ENCODE results near the gene CHI3L1.
A peak's percentile ranks its signal among the peaks of the same experiment; 100 is the strongest.
"Not testable (repeated sequence)": the region's sequence is repeated elsewhere in the genome, so short reads cannot be mapped to it uniquely, and the experiment has no call there.

The CHI3L1 gene
- total RNA-seq: 0 to 0.08 (median 0) reads per million in 4 donors

GRCh38 chr1:203186446-203187303 lies at the start of gene CHI3L1:
Gene CHI3L1 (minus strand): TSS chr1:203186704. CDS start chr1:203186623, 81 bp downstream.
- no peak for DNase-seq

- not testable (repeated sequence) for DNase-seq
Measured at GRCh38 chr1:203234901-203235300, 48.4 kb upstream of the CHI3L1 start.

- DNase-seq: no peak
Measured at GRCh38 chr1:203229471-203230135, 43.1 kb upstream of the CHI3L1 start, which contains the start of gene CHIT1. Gene CHIT1 (minus strand): TSS chr1:203229673. CDS start chr1:203229636, 37 bp downstream.

- no peak for DNase-seq
Measured at GRCh38 chr1:203228670-203229069, 42.2 kb upstream of the CHI3L1 start.

GRCh38 chr1:203227371-203228083 lies 41.0 kb upstream of the CHI3L1 start:
- no peak for DNase-seq

- DNase-seq: no peak
Measured at GRCh38 chr1:203225071-203225470, 38.6 kb upstream of the CHI3L1 start.

GRCh38 chr1:203223012-203223775 lies 36.7 kb upstream of the CHI3L1 start:
- DNase-seq: no peak

- no peak for DNase-seq
Measured at GRCh38 chr1:203219934-203220333, 33.4 kb upstream of the CHI3L1 start.

GRCh38 chr1:203219171-203219570 lies 32.7 kb upstream of the CHI3L1 start:
- DNase-seq: no peak

GRCh38 chr1:203217668-203218067 lies 31.2 kb upstream of the CHI3L1 start:
- DNase-seq: no peak

GRCh38 chr1:203217139-203217655 lies 30.7 kb upstream of the CHI3L1 start:
- no peak for DNase-seq

- peak in 3 of 5 donors; percentile 32 to 50 (median 40) for DNase-seq
Measured at GRCh38 chr1:203216274-203217138, 30.0 kb upstream of the CHI3L1 start.

- no peak for DNase-seq
Measured at GRCh38 chr1:203215573-203215972, 29.1 kb upstream of the CHI3L1 start.

GRCh38 chr1:203214871-203215270 lies 28.4 kb upstream of the CHI3L1 start:
- DNase-seq: no peak

- DNase-seq: no peak
Measured at GRCh38 chr1:203213126-203213525, 26.6 kb upstream of the CHI3L1 start.

GRCh38 chr1:203211812-203212211 lies 25.3 kb upstream of the CHI3L1 start:
- no peak for DNase-seq

- DNase-seq: no peak
Measured at GRCh38 chr1:203210988-203211387, 24.5 kb upstream of the CHI3L1 start.

- DNase-seq: no peak
Measured at GRCh38 chr1:203210350-203210749, 23.8 kb upstream of the CHI3L1 start.

GRCh38 chr1:203208181-203208580 lies 21.7 kb upstream of the CHI3L1 start:
- DNase-seq: no peak

GRCh38 chr1:203207751-203208150 lies 21.2 kb upstream of the CHI3L1 start:
- no peak for DNase-seq

GRCh38 chr1:203206129-203206687 lies 19.7 kb upstream of the CHI3L1 start:
- no peak for DNase-seq
